DND-41 (cell line): Measurements from ENCODE around the gene ASB1.
A peak's percentile ranks its signal among the peaks of the same experiment; 100 is the strongest.

Source experiments
- ATAC-seq: fragments of 200-7000 bp; cut with Tn5 transposase; 3 replicates; pipeline ENCODE4 v1.9.1; 2021; ENCODE audit warnings: low read depth; ENCODE audit not compliant: insufficient read depth
- DNase-seq: peaks from one replicate; pipeline ENCODE4 v3.0.0-alpha.2; 2020
- H2AFZ ChIP-seq: 2 replicates; pipeline ENCODE4 v1.6.0; 2012; ENCODE audit warnings: low read depth, low read length
- H3K27ac ChIP-seq: 2 replicates; pipeline ENCODE4 v1.5.1; 2012; ENCODE audit warnings: low read length, inconsistent platforms
- H3K27me3 ChIP-seq: fragments of 200-600 bp; sonication (generic); 2 replicates; pipeline ENCODE4 v1.6.0; 2012; ENCODE audit warnings: low read length, mild to moderate bottlenecking, inconsistent platforms; ENCODE audit not compliant: insufficient read depth, poor library complexity
- H3K36me3 ChIP-seq: 2 replicates; pipeline ENCODE4 v1.5.1; 2012; ENCODE audit warnings: low read length, inconsistent platforms; ENCODE audit not compliant: insufficient read depth
- H3K4me1 ChIP-seq: 2 replicates; pipeline ENCODE4 v1.5.1; 2012; ENCODE audit warnings: mild to moderate bottlenecking, low read length; ENCODE audit not compliant: insufficient read depth
- H3K4me2 ChIP-seq: 2 replicates; pipeline ENCODE4 v1.6.0; 2012; ENCODE audit warnings: mild to moderate bottlenecking, moderate library complexity, low read length, inconsistent platforms; ENCODE audit not compliant: insufficient read depth
- H3K4me3 ChIP-seq, 2 experiments: fragments of 200-600 bp in 1 of 2; shearing (Covaris generic) in 1 of 2; 2 replicates each; pipeline ENCODE4 v1.5.1; 2012 to 2016; ENCODE audit warnings: inconsistent platforms in 2 of 2, low read length in 2 of 2, mild to moderate bottlenecking in 2 of 2, low read depth in 1 of 2, moderate library complexity in 1 of 2
- H3K79me2 ChIP-seq: 2 replicates; pipeline ENCODE4 v1.6.0; 2012; ENCODE audit warnings: low read length, inconsistent platforms; ENCODE audit not compliant: insufficient read depth
- H3K9ac ChIP-seq: 2 replicates; pipeline ENCODE4 v1.6.0; 2012; ENCODE audit warnings: low read depth, mild to moderate bottlenecking, inconsistent platforms, low read length, moderate library complexity
- H3K9me3 ChIP-seq: 2 replicates; pipeline ENCODE4 v1.5.1; 2012; ENCODE audit warnings: low read length, moderate library complexity, mild to moderate bottlenecking, inconsistent platforms; ENCODE audit not compliant: insufficient read depth, severe bottlenecking
- H4K20me1 ChIP-seq: 2 replicates; pipeline ENCODE4 v1.6.0; 2012; ENCODE audit warnings: low read length; ENCODE audit not compliant: insufficient read depth
- EZH2 ChIP-seq: IDR thresholded peaks from 3 replicates; pipeline ENCODE4 v1.6.1; 2012; ENCODE audit warnings: borderline replicate concordance, low read depth, mild to moderate bottlenecking, moderate library complexity, low read length, inconsistent platforms; ENCODE audit not compliant: severe bottlenecking
- TF ChIP-seq, protein P1 (sequence below): IDR thresholded peaks from 2 replicates; pipeline ENCODE4 v1.5.1; 2012; ENCODE audit warnings: borderline replicate concordance, low read length, moderate library complexity, mild to moderate bottlenecking; ENCODE audit not compliant: poor library complexity, severe bottlenecking; ENCODE audit errors: extremely low read depth

The ASB1 gene, protein sequence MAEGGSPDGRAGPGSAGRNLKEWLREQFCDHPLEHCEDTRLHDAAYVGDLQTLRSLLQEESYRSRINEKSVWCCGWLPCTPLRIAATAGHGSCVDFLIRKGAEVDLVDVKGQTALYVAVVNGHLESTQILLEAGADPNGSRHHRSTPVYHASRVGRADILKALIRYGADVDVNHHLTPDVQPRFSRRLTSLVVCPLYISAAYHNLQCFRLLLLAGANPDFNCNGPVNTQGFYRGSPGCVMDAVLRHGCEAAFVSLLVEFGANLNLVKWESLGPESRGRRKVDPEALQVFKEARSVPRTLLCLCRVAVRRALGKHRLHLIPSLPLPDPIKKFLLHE

DNA sequence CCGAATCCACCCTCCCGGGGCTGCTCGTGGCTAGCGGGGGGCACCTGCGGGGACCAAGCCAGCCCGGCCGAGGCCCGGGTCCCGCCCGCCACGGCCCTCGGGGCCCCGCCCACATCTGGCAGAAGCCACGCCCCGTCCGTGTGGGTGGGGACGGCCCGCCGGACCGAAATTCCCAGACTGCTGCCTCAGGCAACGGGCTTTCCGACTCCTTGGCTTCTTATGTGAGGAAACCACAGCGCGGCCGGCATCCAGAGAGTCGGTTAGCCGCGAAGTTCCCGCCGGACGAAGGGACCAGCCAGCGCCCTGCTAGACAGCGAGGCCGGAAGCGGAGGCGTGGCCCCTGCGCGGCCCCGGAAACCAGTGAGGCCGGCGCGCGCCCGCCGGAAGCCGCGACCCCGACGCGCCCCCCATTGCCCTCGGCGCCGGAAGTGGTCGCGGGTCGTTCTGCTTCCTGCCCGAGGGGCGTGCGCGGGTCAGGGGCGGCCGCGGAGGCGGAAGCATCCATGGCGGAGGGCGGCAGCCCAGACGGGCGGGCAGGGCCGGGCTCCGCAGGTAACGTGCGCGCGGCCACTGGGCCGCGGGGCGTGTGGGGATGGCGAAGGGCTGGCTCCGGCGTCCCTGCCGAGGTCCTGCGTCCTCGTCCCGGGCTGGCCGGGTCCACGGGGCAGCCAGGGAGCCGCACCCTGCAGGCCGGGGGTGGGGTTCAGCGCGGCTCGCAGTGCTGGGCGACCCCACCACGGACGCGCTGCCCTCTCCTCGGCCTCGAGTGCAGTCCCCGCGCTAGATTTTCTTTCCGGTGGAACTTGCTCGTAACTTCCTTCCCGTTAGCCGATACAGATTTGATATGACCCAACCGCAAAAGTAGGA lies at the start of gene ASB1:
Gene ASB1, plus strand, starts transcription at position 360 of the 867 bp plus-strand sequence. Its CDS starts 144 bp downstream, at position 504.
- Histone ChIP-seq H2AFZ (peak within 1 kb of the TSS; percentile 87), H3K79me2 (peaks cover 57% of the 10 kb centered on the region)
- TF ChIP-seq, protein P1, sequence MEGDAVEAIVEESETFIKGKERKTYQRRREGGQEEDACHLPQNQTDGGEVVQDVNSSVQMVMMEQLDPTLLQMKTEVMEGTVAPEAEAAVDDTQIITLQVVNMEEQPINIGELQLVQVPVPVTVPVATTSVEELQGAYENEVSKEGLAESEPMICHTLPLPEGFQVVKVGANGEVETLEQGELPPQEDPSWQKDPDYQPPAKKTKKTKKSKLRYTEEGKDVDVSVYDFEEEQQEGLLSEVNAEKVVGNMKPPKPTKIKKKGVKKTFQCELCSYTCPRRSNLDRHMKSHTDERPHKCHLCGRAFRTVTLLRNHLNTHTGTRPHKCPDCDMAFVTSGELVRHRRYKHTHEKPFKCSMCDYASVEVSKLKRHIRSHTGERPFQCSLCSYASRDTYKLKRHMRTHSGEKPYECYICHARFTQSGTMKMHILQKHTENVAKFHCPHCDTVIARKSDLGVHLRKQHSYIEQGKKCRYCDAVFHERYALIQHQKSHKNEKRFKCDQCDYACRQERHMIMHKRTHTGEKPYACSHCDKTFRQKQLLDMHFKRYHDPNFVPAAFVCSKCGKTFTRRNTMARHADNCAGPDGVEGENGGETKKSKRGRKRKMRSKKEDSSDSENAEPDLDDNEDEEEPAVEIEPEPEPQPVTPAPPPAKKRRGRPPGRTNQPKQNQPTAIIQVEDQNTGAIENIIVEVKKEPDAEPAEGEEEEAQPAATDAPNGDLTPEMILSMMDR: no peak
- TF ChIP-seq EZH2: no peak

DNA sequence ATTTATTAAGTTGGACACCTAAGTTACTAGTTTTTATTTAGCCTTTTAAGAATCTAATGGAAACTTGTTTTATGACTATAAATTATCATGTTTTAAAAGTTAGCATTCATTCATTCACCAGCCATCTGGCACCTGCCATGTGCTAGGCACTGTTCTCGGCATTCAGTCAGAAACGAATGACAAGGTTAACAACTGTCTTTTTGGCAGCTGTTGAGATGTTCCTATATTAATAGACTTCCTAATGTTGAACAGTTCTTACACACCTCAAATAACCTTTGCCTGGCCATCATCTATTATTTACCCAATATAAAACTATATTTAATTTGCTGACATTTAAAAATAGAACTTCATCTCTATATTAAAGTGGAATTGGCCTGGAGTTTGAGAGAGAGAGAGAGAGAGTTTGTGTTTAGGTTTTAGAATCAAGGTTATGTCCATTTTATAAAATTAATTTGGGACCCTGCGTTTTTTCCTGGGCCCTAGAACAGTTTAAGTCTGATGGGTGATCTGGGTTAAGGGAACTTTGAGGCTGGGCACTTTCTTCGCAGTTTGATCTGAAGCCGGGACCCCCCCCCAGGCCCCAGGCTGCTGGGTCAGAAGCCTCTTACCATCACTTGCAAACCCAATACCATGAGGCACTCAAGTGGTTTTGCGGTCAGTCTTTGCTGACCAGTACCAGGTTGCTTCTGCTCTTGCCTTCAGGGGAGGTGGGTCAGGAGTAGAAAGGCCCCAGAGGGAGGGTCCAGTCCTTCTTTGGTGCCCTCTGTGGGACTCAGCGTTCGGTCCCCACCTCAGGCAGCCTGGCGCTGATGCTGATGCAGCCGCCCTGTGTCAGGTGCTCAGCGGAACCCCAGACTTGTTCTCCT lies 48.3 kb upstream of the ASB1 start:
- DNase-seq: no peak
- H2AFZ ChIP-seq: no peak overlapping the region
- no peak overlapping the region for H3K4me2 ChIP-seq
- no peaks in the 10 kb centered on the region; the same call in 1 of the 2 replicates for H3K36me3 ChIP-seq
- H3K9ac ChIP-seq: no peak overlapping the region
- no peak for TF ChIP-seq EZH2
- TF ChIP-seq, protein P1: no peak
- peak; percentile 44; the same call in 1 of the 3 replicates for ATAC-seq
- no peaks in the 10 kb centered on the region for H3K79me2 ChIP-seq
- no peaks in the 10 kb centered on the region for H4K20me1 ChIP-seq
- peaks cover 29% of the 10 kb centered on the region for H3K4me1 ChIP-seq
- H3K9me3 ChIP-seq: no peaks in the 10 kb centered on the region
- no peaks in the 10 kb centered on the region for H3K27me3 ChIP-seq
- H3K4me3 ChIP-seq: no peak overlapping the region
- peak overlapping the region; percentile 80 for H3K27ac ChIP-seq

More for the DNA sequence above, at the start of gene ASB1:
- Histone ChIP-seq H3K27me3 (no peaks in the 10 kb centered on the region), H3K9ac (peak within 1 kb of the TSS; percentile 99), H3K4me2 (peak within 1 kb of the TSS; percentile 92), H3K4me1 (peaks cover 35% of the 10 kb centered on the region), H3K4me3 (peak within 1 kb of the TSS; percentile 75 to 89), H3K27ac (peak within 1 kb of the TSS; percentile 86), H3K9me3 (peaks cover 5% of the 10 kb centered on the region), H3K36me3 (peaks cover 21% of the 10 kb centered on the region), H4K20me1 (peaks cover 22% of the 10 kb centered on the region; the same call in 1 of the 2 replicates)
- peak; percentile 79 for ATAC-seq
- peak; percentile 90 for DNase-seq

DNA sequence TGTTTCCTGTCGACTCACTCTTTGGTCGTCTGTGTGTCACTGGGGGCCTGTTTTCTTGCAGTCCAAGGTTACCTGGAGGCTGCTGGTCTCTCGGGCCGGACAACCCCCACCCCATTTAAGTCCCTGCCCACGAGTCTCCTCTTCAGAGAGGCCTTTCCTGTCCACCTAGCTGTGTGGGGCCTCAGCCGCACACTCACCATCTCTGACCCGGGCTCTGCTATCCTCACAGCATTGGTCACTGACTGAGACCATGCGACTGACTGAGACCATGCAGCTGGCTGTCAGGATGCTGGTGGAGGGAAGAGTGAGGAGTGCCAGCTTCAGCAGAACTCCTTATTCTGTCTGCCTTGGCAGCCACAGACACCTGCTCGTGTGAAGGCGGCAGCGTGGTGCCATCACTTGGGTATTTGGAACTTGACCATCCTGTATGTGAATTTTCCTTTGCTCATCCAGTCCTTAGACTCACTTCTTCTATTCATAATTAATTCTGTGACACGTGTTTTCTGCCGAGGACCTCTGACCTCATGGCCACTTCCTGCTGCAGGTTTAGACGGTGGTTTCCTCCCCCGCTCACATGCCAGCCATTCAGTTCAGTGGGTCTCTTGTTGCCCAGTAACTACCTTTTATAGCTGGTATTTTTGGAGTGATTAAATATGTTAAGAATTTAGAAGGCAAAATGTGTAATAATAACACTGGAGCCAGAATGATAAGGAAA lies 47.5 kb upstream of the ASB1 start:
- Histone ChIP-seq H3K27me3 (no peaks in the 10 kb centered on the region), H3K9ac (peak overlapping the region; percentile 12; the same call in 1 of the 2 replicates), H3K9me3 (no peaks in the 10 kb centered on the region), H3K36me3 (no peaks in the 10 kb centered on the region; the same call in 1 of the 2 replicates), H3K4me1 (peaks cover 29% of the 10 kb centered on the region), H3K27ac (peak overlapping the region; percentile 80), H2AFZ (peak overlapping the region; percentile 19; the same call in 1 of the 2 replicates), H3K4me3 (no peak overlapping the region), H3K79me2 (no peaks in the 10 kb centered on the region), H4K20me1 (no peaks in the 10 kb centered on the region), H3K4me2 (peak overlapping the region; percentile 28; the same call in 1 of the 2 replicates)
- TF ChIP-seq, protein P1: no peak
- no peak for TF ChIP-seq EZH2
- ATAC-seq: peak; percentile 86
- DNase-seq: peak; percentile 69
